NOMO-1 (cell line): ENCODE results near the gene STIM1.
A peak's percentile ranks its signal among the peaks of the same experiment; 100 is the strongest.
"Not testable (repeated sequence)": the region's sequence is repeated elsewhere in the genome, so short reads cannot be mapped to it uniquely, and the experiment has no call there.

Source experiments
- DNase-seq, 2 experiments: peaks; one replicate each; lab custom pipeline; 2025; ENCODE audit not compliant: unreplicated experiment in 2 of 2; lab: John Stamatoyannopoulos, UW

STIM1 gene

DNA sequence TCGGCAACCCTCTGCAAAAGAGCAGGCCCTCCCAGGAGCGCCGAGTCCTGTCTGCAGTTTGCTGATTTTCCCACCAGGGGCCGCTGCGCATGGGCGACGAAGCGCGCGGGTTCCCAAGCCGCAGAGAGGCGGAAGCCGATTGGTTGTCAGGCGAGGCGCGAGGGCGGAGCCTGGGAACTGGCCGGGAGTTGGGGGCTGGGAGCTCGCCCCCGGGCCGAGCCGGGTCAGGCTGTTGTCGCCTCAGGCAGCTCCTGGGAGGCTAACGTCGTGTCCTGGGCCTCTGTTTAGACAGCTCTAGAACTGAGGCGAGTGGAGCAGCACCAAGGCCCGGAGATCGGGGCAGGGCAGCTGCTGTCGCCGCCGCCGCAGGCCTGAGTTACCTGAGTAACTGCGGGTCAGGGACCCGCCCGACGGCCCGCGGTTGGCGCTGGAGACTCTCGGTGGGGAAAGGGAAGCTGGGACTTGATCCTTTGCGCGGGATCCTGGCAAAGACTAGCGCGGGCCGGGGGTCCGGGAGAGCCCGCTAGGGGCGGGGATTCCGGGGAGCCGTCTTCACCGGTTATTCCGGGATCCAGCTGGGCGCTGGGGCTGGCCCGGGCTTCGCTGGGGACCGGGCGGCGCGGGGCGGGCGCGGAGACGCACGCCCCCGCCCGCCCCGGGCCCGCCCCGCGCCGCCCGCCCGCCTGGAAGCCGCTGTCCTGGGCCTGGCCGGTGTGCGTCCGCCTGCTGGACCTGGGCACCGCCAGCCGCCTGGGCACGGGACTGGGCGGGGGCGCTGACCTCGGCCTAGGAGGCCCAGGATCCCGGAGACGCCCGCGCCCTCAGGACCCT, at the start of gene STIM1:
Gene STIM1 (plus strand): TSS at position 688 of the 831 bp plus-strand sequence. CDS start 607 bp downstream, outside the sequence.
- peak; percentile 89 to 97 for DNase-seq

DNA sequence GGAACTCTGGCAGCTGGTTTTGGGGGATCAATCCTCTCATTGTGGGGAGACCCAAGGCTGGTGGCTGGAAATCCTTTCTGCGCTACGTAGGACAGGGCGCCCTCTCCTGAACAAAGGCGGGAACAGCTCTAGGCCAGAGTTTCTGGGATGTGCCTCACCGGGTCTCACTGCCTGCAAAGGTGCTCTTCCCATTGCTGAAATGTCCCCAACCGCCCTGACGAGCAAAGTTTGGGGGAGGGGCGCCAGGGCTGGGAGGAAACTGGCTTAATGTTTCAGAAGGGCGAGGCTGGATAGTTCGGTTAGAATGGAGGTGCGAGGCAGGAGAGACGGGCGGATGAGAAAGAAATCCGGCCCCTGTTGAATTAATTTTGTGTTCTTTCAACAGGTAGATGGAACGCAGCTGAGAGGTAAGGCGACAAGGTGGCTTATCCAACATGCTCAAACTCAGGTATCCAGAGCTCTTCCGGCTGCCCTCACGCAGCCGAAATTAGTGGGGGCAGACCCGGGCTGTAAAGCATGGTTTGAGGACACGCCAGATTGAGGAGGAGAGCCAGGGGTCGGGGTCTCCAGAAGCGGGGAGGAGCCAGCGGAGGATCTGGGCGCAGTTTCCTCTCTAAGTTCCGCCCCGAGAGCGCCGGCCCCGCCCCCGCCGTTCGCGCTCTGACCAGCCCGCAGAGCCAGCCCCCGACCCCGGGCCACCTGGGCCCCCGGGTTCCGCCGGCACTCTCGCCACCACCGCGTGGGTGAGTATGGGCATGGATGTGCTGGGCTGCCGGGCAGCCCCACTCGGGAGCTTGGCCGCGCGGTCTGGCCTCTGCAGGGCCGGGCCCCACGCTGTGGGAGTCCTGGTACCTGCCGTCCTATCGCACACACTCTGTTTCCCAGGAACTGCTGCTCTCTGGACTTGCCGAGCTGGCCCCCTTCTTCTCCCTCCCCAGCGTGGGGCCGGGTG, 47.3 kb upstream of the STIM1 start, which contains the start of gene PGAP2:
Gene PGAP2 (plus strand): TSS at position 652 of the 952 bp plus-strand sequence. CDS start 2,700 bp downstream, outside the sequence.
- peak; percentile 65 to 73 for DNase-seq

GRCh38 chr11:3808861-3809623, 46.4 kb upstream of the STIM1 start:
- DNase-seq: peak; percentile 57 to 83

- DNase-seq: no peak
These were observed 45.9 kb upstream of the STIM1 start for GRCh38 chr11:3809624-3809928.

DNA sequence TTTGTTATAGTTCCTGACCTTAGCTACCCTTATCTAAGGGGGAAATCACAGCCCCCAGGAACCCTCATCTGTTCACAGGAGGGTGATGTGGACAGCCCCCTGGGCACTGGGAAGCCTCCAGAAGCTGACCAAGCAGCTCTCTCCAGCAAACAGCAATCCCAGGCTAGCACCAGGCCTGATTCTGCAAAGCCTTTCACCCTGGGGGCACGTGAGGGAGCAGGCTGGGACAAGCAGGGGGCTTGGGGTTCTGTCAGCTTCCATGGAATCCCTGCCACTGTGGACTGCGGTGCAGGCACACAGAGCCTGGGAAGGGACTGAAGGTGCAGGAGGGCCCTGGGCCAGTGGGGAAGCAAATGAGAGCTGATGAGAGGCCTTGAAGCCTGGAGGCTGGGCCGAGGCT, 45.0 kb upstream of the STIM1 start:
- no peak for DNase-seq

GRCh38 chr11:3810951-3811350, 44.5 kb upstream of the STIM1 start:
- no peak for DNase-seq

DNA sequence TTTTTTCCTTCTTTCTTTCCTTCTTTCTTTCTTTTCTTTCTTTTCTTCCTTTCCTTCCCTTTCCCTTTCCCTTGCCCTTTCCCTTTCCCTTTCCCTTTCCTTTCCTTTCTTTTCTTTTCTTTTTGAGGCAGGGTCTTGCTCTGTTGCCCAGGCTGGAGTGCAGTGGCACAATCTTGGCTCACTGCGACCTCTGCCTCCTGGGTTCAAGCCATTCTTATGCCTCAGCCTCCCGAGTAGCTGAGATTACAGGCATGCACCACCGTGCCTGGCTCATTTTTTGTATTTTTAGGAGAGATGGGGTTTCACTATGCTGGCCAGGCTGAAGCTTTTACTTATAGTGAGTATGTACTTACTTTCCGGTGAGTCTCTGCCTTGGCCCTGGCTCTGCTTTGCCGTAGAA, 40.6 kb upstream of the STIM1 start:
- not testable (repeated sequence) for DNase-seq

DNA sequence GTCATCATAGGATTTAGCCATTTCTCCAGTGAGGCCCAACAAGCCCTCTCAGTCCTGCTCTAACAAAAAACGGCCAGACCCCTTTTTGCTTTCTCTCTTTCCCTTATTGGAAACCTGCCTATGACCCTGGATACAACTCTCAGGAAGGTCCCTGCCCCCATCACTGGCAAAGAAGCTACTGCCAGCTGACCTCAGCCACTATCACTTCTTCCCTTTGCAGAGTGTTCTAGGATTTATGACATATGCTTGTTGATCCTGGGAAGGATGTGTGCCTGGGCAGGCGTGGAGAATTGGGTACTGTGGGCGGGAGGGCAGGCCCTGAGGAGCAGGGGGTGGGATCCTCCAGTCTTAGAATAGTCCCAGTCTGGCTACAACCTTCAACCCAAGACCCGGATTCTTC, 39.6 kb upstream of the STIM1 start:
- no peak for DNase-seq

DNA sequence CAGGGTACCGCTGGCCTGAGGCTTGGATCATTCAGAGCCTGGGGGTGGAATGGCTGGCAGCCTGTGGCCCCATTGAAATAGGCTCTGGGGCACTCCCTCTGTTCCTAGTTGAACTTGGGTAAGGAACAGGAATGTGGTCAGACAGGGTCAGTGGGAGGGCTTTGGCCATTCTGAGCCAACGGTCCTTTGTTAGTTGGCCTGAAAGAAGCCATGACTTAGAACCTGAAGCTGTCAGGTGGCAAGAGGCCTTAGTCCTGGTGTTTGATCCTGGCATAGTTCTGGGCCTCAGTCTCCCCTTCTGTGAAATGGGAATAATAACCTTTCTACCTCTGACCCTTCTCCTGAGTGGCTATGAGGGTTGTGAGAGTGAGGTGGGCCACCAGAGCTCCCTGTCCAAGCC, 38.8 kb upstream of the STIM1 start:
- no peak for DNase-seq

DNA sequence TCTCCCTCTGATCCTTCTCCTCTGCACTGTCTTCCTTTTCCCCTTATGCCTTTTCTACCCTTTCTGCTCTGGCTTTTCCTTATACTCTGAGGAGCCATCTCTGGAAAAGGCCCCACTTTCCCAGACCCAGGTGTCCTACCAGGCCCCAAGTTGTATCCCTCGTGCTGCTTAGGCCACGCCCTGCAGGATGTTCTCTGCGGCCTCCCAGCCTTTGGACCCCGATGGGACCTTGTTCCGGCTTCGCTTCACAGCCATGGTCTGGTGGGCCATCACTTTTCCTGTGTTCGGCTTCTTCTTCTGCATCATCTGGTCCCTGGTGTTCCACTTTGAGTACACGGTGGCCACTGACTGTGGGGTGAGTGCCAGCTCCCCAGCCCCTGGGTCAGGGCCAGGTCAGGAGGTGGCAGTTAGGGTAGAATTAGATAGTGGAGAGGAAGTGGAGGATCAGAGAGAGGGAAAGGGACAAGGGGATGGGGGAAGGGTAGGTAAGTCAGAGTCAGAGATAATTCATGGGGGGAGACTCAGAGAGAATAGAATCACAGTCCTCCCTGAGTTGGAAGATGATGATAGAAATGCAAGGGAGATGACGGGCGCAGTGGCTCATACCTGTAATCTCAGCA, 38.2 kb upstream of the STIM1 start:
- DNase-seq: no peak

DNA sequence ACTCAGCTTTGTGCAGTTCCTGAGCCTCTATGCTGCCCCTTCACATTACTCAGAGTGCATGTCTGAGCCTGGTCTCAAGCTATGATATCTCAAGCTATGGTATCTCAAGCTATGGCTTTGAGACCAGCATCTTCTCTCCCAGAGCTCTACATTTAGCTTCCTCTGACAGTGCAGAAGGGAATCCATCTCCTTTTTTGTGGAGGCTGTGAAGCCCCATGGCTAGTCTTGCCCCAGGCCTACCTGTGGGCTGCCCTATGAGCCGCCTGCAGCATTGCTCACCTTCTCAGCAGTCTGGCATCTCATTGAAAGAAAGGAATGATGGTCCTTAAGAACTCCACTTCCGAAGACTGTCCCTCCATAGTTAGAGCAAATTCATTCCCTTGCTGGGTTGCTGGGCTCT, 34.5 kb upstream of the STIM1 start:
- no peak for DNase-seq

GRCh38 chr11:3822312-3822711, 33.2 kb upstream of the STIM1 start:
- DNase-seq: no peak

- DNase-seq: no peak
These were observed 32.2 kb upstream of the STIM1 start for GRCh38 chr11:3823303-3823702.

- no peak for DNase-seq
These were observed 31.5 kb upstream of the STIM1 start for GRCh38 chr11:3823762-3824506.

GRCh38 chr11:3824714-3825472, 30.6 kb upstream of the STIM1 start:
- peak; percentile 70 to 75 for DNase-seq

DNA sequence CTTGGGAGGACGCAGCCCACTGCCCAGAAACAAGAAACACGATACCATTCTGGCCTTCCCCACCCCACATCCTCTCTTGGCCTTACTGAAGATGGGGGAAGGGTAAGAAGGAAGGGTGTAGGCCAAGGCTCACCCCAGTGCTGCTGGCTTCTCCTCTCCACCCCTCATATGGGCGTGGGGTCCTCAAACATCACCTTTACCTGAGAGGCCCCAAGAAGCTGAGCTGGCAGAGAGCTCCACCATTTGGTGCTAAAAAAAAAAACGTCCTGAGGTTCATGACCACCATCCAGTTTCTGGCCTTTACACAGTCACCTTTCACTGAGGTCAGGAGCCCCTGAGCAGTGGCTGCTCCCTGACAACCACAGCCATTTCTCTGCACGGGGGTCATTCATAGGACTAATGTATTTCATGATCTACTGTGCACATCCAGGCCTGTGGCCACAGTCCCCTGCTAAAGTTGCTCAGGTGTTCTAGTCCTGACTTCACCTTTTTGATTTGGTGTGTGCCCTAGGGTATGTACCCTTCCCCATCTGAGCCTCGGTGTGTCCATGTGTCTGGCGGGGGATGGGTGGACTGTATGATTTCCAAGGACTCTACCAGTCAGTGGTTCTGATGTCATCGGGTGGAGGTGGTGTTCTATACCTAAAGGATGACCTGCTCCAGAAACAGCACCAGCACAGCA, 29.9 kb upstream of the STIM1 start:
- no peak for DNase-seq

DNA sequence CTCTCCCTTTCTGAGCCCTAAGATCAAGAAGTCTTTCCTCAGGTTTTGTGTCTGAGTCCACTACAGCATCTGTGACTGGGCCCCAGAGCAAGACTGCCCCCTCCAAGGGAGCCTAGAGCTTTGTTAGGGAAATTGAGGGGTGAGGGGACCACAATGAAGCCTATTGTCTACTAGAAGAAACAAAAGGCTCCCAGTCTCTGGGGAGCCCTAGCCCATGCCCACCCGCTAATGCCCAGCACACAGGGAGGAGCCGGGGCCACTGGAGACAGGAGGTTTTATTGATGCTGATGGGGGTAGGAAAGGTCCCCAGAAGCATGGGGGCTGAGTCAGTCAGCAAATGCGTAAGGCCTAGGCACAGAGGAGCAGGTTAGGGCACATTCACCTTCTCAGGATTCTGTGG, 28.7 kb upstream of the STIM1 start:
- DNase-seq: no peak

GRCh38 chr11:3827434-3828186, 27.9 kb upstream of the STIM1 start:
- DNase-seq: no peak
